Stimulated activated CD4-positive, alpha-beta T cell treated with anti-CD3 and anti-CD28 coated beads, TNF-alpha, amount 100 ng/mL, for 1 hour (primary cell): ENCODE measurements around the gene PDE5A.
A peak's percentile ranks its signal among the peaks of the same experiment; 100 is the strongest.
"Not testable (repeated sequence)": the region's sequence is repeated elsewhere in the genome, so short reads cannot be mapped to it uniquely, and the experiment has no call there.

Experiments used
- DNase-seq, 3 donors: peaks; one replicate each; pipeline ENCODE4 v3.0.0-alpha.2; 2020; ENCODE audit warnings: low read depth in 3 of 3, low spot score in 1 of 3

Gene PDE5A

DNA sequence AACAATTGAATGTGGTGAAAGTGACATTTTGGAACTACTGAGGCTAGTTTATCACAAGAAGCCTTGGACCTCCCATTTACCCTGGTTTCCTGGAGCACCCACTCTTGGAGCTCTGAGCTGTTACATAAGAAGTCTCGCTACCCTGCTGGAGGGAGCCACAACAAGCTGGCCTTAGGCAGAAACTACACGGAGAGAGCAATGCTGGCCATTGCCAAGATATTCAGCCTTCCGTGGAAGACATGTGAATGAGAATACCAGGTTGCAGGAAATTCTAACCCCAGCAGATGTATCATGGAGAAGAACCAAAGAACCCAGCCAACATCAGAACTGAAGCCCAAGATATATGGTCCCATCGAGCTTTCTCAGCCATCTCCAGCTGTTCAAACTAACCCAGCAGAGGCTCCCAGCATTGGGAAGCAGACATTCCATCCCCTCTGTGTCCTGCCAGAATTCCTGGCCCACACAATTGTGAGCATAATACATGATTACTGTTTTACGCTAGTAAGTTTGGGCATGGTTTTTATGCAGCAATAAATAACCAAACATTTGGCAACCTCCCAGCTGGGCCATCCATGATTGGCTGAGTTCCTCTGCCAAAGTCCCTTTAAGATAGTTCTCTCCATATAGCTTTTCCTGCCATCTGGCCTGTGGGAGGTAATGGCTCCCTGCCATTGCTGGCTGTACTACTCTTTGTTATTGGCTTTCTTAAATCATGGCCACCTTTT, 17.9 kb upstream of the PDE5A start:
- no peak for DNase-seq

GRCh38 chr4:119643306-119644042, 14.9 kb upstream of the PDE5A start:
- no peak for DNase-seq

- DNase-seq = no peak
These were observed 13.2 kb upstream of the PDE5A start for GRCh38 chr4:119641765-119642164.

DNA sequence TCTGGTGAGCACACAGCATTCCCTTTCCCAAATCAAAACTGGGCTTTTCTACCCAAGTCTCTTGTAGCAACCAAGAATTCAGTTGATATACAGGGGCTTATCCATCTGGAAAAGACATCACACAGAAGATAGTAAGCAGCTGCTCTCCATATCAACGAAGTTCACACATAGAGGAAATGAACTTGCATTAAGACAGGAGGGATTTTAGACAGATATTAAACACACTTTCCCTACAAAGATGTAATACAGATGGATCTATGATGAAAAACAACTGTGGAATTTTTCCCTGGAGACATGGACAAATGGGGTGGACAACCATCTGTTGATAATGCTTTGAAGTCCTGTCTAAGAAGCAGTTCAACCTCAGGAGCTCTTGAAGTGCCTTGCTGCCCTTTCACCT, 9.8 kb upstream of the PDE5A start:
- no peak for DNase-seq

DNA sequence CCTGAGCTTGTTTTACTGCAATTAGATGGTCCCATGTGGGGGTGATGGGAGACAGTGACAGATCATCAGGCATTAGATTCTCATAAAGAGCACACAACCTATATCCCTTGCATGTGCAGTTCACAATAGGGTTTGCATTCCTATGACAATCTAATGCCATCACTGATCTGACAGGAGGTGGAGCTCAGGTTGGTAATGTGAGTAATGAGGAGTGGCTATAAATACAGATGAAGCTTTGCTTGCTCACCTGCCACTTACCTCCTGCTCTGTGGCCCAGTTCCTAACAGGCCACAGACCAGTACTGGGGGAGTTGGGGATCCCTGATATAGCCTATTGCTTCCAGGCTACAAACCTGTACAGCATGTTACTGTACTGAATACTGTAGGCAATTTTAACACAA, 8.2 kb upstream of the PDE5A start:
- DNase-seq = not testable (repeated sequence)

GRCh38 chr4:119632216-119632615, 3.6 kb upstream of the PDE5A start:
- DNase-seq = no peak

GRCh38 chr4:119629142-119629471, 503 bp upstream of the PDE5A start:
- no peak for DNase-seq

- peak in 2 of 3 donors; percentile 20 to 46 for DNase-seq
These were observed 1.0 kb downstream of the PDE5A start for GRCh38 chr4:119627267-119628255.

GRCh38 chr4:119626943-119627266, 1.7 kb downstream of the PDE5A start:
- DNase-seq = no peak

DNA sequence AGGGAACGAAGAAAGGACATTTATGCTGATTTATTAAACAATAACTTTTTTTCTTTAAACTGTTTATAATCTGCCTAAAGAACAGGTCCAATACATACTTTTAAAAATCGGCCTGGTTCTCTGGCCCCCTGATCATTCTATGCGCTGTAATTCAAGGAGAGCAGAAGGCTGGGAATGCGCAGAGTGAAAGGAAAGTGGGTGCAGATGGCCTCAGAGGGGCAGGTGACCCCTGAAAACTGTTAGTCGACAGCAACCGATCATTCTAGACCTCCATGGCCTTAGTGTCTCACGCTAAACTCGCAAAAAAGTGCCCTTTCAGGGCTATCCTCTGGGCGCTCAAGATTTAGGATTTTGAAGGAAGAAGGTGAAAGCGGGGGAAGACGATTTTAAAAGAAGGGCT, 2.2 kb downstream of the PDE5A start:
- no peak for DNase-seq

GRCh38 chr4:119625761-119626160, 2.8 kb downstream of the PDE5A start:
- DNase-seq = no peak

DNA sequence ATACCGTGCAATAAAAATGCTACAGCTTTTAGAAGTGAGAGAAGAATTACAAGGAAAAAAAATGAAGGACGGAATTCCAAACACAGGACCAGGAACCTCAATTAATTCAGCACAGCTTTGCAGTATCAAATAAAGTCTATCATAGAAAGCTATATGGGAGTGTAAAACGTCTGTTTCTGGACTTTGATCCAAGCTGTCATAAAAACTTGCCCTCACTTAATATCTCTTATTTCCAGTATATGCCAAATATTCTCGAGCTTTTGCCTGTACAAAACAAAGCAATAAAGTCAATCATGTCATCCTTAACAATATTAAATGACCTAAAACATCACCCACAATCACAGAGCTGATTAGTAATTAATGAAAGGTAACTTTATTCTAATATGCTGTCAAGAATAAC, 4.2 kb downstream of the PDE5A start:
- no peak for DNase-seq

DNA sequence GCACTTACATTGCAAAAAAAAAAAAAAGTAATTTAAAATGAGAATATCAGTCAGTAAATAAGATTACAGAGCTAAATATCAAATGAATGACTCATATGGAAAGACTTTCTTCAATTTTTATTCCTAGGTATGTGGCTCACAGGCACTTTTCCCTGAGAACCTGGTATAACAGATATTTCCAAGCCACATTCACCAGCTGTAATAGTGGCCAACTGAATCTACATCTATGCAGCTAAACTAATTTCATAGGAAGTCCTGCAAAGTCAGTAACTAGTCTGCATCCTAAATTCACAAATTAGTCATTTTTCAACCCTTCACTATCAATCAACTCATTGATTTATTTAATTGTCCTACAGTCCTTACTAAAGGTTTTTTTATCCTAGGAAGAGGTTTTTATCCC, 5.6 kb downstream of the PDE5A start:
- no peak for DNase-seq

DNA sequence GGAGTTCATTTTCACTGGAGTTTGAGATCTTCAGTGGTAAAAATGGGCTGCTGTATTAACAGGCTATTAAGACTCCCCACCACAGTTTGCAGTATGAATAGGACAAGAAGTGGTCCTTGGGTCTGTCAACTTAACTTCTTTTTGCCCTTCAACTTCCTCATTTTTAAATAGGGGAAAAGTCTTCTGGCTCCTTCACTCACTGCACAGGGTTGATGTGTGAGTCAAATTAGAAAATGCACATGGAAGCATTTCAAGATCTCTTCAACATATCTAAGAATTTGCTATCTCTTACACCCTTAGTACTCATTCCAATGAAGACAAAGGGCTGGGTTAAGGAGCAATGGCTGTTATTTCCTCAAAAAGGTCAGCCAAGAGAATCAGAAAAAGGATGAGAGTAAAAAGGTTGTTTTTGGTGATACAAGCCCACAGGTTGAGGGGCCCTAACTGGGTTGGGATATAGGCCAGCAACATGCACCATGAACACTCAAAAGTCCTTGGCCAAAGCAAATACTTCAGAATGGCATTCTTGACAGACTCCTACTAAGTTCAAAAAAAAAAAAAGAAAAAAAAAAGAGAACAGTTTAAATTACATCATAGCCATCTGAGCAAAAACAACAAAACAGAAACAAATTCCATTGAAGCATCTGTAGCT, 13.4 kb downstream of the PDE5A start:
- no peak for DNase-seq

GRCh38 chr4:119604266-119604665, 24.3 kb downstream of the PDE5A start:
- no peak for DNase-seq

DNA sequence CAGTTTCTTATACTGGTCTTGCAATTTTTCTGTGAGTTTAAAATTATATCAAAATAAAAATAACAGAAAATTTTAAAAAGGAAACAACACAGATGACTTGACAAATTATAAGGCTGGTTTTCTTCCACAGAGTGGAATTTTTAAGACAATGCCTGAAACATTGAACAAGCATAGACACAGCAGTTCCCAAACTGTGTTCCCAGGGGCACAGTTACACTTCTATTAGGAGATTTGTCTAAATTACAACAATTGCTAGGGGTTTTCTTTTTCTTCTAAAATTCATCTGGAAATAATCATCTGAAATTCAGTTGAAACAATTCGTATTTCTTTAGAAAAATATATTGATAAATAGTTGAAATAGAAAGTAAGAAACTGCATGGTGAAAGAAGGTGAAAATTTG, 26.2 kb downstream of the PDE5A start:
- DNase-seq = no peak

GRCh38 chr4:119598521-119598920, 30.1 kb downstream of the PDE5A start:
- DNase-seq = no peak

DNA sequence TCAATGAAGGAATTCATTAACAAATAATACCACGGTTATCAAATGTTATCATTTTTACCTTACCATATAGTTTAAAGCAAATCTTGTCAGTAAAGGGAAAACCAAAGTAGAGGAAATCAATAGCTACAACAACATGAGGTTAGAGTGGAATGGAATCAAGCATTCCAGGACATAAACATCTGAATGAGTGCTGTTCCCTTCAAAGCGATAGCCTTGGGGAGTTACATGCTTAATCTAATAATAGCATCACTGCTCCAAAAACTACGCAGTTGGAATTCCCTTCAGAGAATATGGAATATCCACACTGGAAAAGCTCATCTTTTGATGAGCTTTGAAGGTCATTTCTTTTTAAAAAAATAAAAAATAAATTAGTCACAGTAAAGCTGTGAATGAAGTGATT, 31.2 kb downstream of the PDE5A start:
- DNase-seq = no peak

GRCh38 chr4:119593698-119594097, 34.9 kb downstream of the PDE5A start:
- DNase-seq = no peak

- no peak for DNase-seq
These were observed 35.8 kb downstream of the PDE5A start for GRCh38 chr4:119592830-119593229.

DNA sequence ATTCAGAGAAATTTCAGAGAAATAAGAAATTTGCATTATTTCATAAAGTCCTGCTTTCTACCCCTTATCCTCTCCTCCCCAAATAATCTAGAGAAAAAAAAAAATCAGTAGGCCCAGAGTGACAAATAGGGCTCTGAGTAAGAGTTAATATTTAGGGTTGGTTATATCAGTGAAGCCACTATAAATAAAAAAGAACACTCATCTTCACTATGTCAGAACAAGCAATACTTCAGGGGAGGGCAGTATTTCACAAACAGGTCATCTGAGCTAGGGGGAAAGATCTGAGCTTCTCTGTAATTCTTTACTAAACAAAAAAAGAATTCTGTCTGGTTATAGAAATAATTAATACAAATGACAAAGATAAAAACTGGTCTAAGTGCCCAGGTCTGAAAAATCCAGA, 39.4 kb downstream of the PDE5A start:
- DNase-seq = no peak
